Measurements from ENCODE around the gene ZNF836.
"Not testable (repeated sequence)": the region's sequence is repeated elsewhere in the genome, so short reads cannot be mapped to it uniquely, and the experiment has no call there.

Gene ZNF836

GRCh38 chr19:52171321-52172169 is at the start of gene ZNF836:
ZNF836 (minus strand) TSS chr19:52171621; CDS start chr19:52168072, 3,549 bp downstream.
- DNase-seq: peak in 50 of 51 donors; percentile 6 to 87 (median 62)

- no peak for DNase-seq
Measured at GRCh38 chr19:52221031-52221430, 49.6 kb upstream of the ZNF836 start.

DNA sequence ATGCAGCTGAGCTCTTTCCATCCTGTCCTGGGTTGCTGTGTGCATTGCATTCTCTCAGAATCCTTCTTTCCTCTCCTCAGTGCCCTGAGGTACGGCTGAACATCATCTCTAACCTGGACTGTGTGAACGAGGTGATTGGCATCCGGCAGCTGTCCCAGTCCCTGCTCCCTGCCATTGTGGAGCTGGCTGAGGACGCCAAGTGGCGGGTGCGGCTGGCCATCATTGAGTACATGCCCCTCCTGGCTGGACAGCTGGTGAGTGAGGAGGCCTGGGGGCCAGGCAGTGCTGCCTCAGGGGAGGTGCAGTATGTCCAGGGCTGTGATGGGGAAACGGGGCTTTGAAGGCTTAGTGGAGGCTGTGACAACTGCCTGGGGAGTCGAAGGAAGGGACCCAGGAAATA is 48.2 kb upstream of the ZNF836 start:
- no peak for DNase-seq

- DNase-seq: no peak
Measured at GRCh38 chr19:52217576-52217975, 46.2 kb upstream of the ZNF836 start.

DNA sequence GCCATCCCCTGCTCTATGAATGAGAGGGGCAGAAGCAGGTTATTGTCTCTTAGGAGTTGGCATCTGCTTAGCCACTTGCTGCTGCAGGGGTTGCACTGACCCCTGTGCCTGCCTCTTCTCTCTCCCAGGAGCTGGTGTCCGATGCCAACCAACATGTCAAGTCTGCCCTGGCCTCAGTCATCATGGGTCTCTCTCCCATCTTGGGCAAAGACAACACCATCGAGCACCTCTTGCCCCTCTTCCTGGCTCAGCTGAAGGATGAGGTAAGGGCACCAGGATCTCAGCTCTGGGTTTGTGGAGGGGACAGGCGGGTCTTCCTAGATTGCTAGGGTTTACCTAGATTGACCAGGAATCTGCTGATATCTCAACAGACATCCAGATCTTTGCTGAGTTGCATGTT is 45.0 kb upstream of the ZNF836 start:
- DNase-seq: no peak

DNA sequence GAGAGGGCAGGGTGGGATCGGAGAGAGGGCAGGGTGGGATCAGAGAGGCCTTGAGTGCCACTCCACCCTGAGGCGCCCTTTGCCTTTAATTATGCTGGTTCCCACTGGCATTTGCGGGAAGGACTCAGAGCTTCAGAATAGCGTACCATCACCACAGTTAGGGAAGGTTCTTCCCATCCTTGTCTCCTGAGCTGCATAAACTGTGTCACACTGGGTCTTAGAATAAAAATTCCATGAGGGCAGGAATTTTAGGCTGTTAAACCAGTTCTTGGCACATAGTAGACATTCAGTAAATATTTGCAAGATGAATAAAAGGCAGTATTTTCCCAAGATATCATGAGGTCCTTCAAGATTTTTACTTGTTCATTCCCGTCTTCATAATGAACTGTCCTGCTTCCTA is 42.8 kb upstream of the ZNF836 start:
- no peak for DNase-seq

DNA sequence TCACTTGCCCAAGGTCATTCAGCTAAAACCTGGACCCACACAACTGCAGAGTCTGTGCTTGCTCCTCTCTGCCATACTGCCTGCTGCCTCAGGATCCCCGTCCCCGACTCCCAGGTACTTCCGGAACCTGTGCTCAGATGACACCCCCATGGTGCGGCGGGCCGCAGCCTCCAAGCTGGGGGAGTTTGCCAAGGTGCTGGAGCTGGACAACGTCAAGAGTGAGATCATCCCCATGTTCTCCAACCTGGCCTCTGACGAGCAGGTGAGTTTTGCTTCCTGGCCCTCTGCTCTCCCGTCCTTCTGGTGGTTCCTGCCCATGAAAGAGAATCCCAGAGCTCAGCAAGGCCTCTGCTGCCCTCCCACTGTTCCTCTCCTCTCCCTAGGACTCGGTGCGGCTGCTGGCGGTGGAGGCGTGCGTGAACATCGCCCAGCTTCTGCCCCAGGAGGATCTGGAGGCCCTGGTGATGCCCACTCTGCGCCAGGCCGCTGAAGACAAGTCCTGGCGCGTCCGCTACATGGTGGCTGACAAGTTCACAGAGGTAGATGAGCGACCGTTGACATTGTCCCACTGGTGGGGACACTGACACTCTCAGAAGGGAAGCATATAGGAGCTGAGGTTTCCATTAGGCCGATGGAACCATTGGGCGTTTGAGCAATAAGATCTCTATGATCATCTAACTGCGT is 41.3 kb upstream of the ZNF836 start:
- no peak for DNase-seq

DNA sequence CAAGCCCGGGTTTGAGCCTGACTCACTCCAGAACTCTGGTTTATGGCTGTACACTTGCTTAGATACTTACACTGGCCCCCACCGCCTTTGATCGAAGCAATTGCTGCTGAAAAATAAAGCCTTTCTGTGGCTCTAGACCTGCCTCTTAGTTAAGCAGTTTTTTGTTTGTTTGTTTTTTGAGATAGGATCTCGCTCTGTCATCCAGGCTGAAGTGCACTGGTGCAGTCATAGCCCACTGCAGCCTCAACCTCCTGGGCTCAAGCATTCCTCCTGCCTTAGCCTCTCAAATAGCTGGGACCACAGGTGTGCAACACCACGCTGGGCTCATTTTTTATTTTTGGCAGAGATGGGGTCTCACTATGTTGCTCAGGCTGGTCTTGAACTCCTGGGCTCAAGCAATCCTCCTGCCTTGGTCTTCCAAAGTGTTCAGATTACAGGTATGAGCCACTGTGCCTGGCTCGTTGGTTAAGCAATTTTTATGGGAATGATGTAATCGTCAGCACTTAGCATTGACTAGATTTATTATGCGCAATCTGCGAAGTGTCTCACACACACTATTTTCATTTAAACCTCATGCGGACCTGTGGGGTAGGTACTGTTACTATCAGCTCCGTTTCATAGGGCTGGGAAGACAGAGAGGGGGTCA is 40.6 kb upstream of the ZNF836 start:
- no peak for DNase-seq

GRCh38 chr19:52211203-52211602 is 39.8 kb upstream of the ZNF836 start:
- no peak for DNase-seq

- DNase-seq: no peak
Measured at GRCh38 chr19:52206481-52206880, 35.1 kb upstream of the ZNF836 start.

GRCh38 chr19:52200755-52201391 is 29.5 kb upstream of the ZNF836 start:
- not testable (repeated sequence) for DNase-seq

DNA sequence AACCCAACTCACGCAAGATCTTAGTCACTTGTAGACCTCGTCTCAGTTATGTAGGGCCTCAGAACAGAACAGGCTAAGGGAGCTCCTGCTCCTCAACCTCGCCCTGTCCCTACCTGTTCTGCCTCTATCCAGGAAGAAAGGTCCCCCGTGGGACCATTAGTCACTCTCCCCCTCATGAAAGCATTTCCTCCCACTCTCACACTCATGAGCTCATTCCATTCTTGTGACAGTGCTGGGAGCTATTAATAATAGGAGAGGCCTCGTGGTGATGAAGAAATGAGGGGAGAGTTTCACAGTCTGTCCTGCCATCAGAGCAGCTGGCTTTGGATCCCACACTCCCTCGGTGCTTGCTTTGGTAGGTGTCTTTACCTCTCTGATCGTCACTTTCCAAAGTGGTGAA is 28.6 kb upstream of the ZNF836 start:
- peak in 1 of 51 donors; percentile 29 for DNase-seq

- no peak for DNase-seq
Measured at GRCh38 chr19:52198678-52199077, 27.3 kb upstream of the ZNF836 start.

DNA sequence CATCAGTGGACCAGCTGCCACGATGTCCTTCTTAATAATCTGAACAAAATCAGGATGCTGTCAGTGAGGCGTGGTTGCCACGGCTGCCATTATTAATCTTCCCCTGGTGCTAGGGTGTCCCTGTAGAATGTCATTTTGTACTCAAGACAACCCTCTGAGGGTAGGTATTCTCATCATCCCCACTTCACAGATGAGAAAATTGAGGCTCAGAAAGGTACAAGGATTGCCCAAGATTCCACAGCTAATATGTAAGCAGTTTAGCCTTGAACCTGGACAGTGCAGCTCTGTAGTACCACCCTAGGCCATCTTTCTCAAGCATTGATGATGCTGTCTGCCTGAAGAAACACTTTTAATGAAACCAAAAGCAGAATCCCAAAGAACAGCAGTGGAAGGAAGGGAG is 26.5 kb upstream of the ZNF836 start:
- no peak for DNase-seq

- DNase-seq: no peak
Measured at GRCh38 chr19:52196256-52196967, 25.0 kb upstream of the ZNF836 start.

- DNase-seq: peak in 1 of 51 donors; percentile 1
Measured at GRCh38 chr19:52191951-52192350, 20.5 kb upstream of the ZNF836 start.

DNA sequence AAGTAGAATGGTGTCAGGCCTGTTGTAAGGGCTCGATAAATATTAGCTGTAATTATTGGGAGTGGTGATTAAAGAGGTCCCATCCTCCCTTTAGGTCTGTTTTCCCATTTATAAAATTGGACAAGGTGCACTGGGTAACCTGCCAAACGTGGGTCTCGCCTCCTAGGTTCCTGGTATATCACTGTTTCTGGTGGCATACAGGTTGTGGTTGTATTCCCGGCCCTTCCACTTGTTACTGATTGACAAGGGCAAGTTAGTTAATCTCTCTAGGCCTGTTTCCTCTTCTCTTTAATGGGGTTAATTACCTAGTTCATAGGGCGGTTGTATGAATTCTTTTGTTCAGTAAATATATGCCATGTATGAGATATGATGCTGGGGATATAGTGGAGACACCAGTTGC is 20.0 kb upstream of the ZNF836 start:
- no peak for DNase-seq

- DNase-seq: peak in 6 of 51 donors; percentile 2 to 53 (median 22)
Measured at GRCh38 chr19:52190487-52191293, 19.3 kb upstream of the ZNF836 start.

- peak; percentile 96 to 100 (median 100) for DNase-seq
Measured at GRCh38 chr19:52189735-52190486, 18.5 kb upstream of the ZNF836 start, which contains the start of gene PPP2R1A. PPP2R1A (plus strand) TSS chr19:52190052; CDS start chr19:52190097, 45 bp downstream.

Data from hypothalamus (tissue), 51 donors.